HG03139 (cell line): ENCODE results near the gene IL23A.
A peak's percentile ranks its signal among the peaks of the same experiment; 100 is the strongest.
"Not testable (repeated sequence)": the region's sequence is repeated elsewhere in the genome, so short reads cannot be mapped to it uniquely, and the experiment has no call there.

ENCODE experiments used
- ATAC-seq: cut with Tn5 transposase; IDR thresholded peaks from one replicate; pipeline ENCODE4 v1.9.1; 2021; ENCODE audit not compliant: unreplicated experiment

The IL23A gene, protein sequence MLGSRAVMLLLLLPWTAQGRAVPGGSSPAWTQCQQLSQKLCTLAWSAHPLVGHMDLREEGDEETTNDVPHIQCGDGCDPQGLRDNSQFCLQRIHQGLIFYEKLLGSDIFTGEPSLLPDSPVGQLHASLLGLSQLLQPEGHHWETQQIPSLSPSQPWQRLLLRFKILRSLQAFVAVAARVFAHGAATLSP

DNA sequence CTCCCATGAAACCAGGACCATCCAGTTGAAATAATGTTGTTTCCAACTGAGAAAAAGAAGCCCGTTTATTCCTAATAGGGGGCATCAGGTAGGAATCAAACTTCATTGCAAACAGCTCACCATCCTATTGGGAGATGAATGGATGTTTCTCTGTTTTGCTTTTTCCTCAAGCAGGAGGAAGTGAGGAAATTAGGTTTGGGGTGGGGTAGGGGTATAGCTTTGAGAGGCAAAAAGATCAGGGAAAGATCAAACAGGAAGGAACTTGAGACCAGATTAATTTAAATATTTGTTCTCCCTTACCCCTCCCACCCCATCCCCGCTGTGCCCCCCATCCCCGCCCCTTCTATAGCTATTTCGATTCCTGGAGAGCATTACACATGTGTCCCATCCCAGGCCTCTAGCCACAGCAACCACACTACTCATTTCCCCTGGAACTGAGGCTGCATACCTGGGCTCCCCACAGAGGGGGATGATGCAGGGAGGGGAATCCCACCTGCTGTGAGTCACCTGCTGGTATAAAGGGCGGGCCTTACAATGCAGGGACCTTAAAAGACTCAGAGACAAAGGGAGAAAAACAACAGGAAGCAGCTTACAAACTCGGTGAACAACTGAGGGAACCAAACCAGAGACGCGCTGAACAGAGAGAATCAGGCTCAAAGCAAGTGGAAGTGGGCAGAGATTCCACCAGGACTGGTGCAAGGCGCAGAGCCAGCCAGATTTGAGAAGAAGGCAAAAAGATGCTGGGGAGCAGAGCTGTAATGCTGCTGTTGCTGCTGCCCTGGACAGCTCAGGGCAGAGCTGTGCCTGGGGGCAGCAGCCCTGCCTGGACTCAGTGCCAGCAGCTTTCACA is at the start of gene IL23A:
Gene IL23A, plus strand, starts transcription at position 577 of the 850 bp plus-strand sequence. Its CDS starts 161 bp downstream, at position 738.
- ATAC-seq = no peak

DNA sequence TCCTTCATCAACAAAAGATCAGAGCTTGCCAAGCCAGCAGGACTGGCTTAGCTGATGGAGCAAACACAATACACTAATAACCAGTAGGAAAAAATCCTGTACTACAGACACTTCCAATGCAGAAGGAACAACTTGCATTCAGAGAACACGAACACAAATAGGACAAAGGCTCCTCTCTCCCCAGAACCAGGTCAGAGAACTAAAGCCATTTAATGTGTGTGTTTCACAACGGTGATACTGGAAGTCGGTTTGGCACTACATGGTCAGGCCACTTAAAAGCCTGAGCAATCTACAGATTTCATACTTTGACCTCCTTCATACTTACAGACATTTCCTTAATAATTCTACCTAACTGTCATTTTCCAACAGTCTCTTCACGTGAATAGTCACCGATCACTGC is 44.9 kb upstream of the IL23A start:
- ATAC-seq = no peak

GRCh38 chr12:56296295-56296694 is 42.4 kb upstream of the IL23A start:
- ATAC-seq = no peak

GRCh38 chr12:56297400-56297799 is 41.3 kb upstream of the IL23A start:
- ATAC-seq = no peak

DNA sequence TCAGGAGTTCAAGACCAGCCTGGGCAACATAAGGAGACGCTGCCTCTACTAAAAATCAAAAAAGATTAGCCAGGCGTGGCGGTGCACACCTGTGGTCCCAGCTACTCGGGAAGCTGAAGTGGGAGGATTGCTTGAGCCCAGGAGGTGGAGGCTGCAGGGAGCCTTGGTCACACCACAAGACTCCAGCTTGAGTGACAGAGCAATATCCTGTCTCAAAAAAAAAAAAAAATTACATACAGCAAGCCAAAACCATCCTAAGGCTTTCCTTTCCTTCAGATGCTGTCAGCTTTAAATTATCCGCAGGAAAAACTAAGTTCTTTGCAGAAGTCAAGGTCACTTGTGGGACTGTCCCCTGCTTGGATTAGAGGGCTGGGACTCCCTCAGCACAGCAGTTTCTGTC is 39.9 kb upstream of the IL23A start:
- no peak for ATAC-seq

DNA sequence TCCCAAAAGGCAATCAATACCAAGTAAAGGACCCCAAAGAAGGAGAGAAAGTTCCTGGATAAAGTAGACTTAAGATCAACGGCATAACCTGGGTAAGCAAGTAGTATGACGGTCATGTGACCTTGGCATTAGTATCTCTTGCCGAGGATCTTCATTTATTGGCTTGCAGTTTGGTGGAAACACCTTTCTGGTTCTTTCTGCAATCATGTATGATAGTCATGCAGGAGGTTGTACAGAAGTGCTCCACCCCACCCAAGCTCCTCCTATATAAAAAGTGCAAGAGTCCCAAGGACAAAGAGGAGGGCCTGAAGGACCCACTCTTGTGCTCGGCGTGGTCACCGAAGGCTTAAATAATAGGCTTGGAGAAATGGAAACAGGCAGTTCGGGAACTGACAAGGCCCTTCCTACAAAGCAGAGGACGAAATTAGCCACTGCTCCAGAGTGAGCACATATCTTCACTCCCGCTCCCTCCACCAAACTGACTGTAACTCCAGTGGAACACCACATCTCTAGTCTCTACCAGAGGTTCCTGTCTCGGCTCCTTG is 39.3 kb upstream of the IL23A start:
- ATAC-seq = no peak

DNA sequence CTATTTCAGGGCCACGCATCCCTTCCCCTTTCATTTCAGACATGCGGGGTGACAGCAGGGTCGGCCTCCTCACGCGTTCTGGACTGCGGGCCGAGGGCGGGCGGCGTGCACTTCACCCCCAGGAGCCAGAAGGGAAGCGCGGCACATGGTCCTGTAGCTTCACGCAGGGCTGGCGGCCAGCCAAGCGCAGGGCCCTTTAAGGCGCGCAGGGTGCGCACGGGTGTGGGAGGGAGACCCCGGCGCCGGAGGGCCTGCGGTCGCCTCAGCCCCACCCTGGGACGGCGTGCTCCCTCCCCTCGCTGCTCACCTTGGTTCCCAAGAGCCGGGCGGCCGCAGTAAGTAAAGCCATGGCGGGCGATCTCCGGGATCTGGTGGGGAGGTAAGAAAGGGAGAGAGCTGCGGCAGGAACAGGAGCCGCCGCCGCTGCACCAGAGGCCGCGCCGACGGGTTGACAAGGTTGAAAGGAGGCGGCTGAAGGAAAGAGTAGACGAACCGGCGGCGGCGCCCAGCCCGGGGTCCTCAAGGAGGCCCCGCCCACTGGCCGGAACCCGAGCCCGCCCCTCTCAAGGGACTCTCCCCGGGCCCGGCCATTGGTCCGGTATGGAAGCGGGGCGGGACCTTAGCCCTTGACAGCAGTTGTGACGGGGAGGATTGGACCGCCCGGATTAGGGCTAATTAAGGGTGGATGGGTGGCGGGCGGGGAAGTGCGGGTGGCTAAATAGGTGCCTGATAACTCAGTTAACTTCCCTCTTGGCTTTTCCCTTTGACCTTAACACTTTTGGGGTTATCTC is 38.6 kb upstream of the IL23A start, which contains the start of gene CS:
Gene CS, minus strand, starts transcription at position 478 of the 791 bp plus-strand sequence. Its CDS starts 129 bp downstream, at position 349.
- peak; percentile 92 for ATAC-seq

GRCh38 chr12:56300644-56301464 is 37.8 kb upstream of the IL23A start:
- ATAC-seq = no peak

DNA sequence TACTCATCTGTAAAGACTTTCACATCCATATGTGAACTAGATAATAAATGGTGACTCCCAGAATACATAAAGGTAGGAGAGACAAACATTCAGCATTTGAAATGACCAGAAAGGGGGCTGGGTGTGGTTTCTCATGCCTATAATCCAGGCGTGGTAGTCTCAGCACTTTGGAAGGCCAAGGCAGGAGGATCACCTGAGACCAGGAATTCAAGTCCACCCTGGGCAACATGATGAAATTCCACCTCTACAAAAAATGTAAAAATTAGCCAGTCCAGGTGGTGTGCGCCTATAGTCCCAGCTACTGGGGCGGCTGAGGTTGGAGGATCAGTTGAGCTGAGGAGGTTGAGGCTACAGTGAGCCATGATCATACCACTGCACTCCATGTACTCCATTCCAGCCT is 34.4 kb upstream of the IL23A start:
- no peak for ATAC-seq

- ATAC-seq = no peak
Observed at GRCh38 chr12:56304872-56305590, 33.7 kb upstream of the IL23A start.

DNA sequence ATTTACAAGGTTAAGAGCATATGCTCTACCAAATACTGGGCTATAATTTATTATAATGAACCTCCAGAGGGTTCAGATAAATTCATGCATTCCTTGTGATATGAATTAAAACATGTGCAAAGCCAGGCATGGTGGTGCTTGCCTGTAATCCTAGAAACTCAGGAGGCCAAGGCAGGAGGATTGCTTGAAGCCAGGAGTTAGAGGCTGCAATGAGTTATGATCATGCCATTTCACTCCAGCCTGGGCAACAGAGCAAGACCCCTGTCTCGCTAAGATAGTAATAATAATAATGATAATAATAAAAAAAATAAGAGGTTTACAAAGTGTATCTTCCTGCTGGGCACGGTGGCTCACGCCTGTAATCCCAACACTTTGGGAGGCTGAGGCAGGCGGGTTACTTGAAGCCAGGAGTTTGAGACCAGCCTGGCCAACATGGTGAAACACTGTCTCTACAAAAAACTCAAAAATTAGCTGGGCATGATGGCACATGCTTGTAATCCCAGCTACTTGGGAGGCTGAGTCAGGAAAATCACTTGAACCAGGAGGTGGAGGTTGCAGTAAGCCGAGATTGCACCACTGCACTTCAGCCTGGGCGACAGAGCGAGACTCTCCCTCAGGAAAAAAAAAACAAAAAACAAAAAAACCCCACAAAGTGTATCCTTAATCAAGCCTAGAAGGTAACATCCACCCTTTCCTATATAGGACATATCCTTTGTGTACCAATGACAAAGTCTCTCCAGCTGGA is 31.3 kb upstream of the IL23A start:
- ATAC-seq = no peak

DNA sequence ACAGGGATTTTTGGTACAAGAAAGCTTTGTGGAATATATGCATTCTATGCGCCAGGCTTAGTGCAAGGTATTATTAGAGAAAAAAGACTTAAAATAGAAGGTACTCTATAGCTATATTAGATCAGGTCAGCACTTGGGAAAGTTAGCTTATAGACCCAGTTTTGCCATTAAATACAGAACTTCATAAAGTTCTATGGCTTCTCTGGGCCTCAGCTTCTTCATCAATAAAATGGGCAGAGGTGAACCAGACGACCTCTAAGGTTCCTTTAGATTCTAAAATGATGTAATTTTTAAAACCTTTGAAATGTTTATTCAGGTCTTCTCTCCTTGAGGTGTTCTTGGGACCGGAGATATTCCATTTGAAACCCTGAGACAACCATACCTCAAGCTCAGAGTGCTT is 30.0 kb upstream of the IL23A start:
- no peak for ATAC-seq

- ATAC-seq = no peak
Observed at GRCh38 chr12:56311003-56311402, 27.7 kb upstream of the IL23A start.

DNA sequence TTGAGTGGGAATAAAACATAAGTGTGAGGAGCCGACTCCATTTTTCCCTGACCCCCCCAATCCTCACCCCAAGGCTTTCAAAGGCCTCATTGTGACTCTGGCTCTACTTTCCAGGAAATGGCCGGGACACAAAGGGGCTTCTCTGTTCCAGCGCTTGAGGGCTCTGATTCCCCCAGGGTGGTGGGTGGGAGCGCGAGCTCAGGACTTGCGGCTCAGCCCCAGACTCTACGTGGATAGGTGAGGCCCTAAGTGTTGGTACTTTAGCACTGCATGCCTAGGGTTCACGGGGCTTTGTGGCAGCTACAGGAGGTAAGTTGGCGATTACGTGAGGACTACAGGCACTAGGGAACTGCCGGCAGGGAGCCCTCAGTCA is 23.4 kb upstream of the IL23A start:
- ATAC-seq = no peak

- ATAC-seq = peak; percentile 88
Observed at GRCh38 chr12:56315622-56316473, 22.8 kb upstream of the IL23A start, which contains the start of gene CNPY2. Gene CNPY2, minus strand, starts transcription at chr12:56315988. Its CDS starts 771 bp downstream, at chr12:56315217.

- ATAC-seq = no peak
Observed at GRCh38 chr12:56317675-56318074, 21.0 kb upstream of the IL23A start.

DNA sequence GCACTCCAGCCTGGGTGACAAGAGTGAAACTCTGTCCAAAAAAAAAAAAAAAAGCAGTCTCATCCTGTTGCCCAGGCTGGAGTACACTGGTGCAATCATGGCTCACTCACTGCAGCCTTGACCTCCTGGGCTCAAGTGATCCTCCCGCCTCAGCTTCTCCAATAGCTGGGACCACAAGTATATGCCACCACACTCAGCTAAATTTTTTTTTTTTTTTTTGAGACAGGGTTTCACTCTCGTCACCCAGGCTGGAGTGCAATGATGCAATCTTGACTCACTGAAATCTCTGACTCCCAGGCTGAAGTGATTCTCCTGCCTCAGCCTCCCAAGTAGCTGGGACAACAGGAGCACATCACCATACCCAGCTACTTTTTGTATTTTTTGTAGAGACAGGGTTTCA is 17.7 kb upstream of the IL23A start:
- no peak for ATAC-seq

DNA sequence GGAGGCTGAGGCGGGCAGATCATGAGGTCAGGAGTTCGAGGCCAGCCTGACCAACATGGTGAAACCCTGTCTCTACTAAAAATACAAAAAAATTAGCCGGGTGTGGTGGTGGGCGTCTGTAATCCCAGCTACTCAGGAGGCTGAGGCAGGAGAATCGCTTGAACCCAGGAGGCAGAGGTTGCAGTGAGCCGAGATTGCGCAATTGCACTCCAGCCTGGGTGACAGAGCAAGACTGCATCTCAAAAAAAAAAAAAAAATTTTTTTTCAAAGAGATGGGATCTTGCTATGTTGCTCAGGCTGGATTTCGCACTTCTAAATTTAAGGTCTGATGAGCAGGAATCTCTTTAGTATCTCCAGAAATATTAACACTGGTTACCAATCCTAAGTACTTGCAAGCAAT is 17.1 kb upstream of the IL23A start:
- ATAC-seq = not testable (repeated sequence)
